H1 (cell line): ENCODE data around the gene MAPRE2.

Experiments
- EP300 ChIP-seq, 2 experiments: IDR thresholded peaks; 1 replicate in 1 of 2; 2 replicates in 1 of 2; pipeline ENCODE4 v1.6.1; 2011 to 2012; ENCODE audit warnings: low read depth in 2 of 2, low read length in 2 of 2, mild to moderate bottlenecking in 2 of 2, borderline replicate concordance in 1 of 2, inconsistent platforms in 1 of 2, moderate library complexity in 1 of 2
- RBBP5 ChIP-seq: IDR thresholded peaks from 2 replicates; pipeline ENCODE4 v1.7.1; 2012; ENCODE audit warnings: low read depth, mild to moderate bottlenecking, inconsistent platforms, low read length, moderate library complexity, borderline replicate concordance
- SIN3A ChIP-seq, 2 experiments: IDR thresholded peaks in 1 of 2; conservative IDR thresholded peaks in 1 of 2; 2 replicates each; pipeline ENCODE4 v1.6.1; 2011 to 2012; ENCODE audit warnings: low read length in 2 of 2, improper control_type of control experiment in 1 of 2, low read depth in 1 of 2, mild to moderate bottlenecking in 1 of 2
- ZNF274 ChIP-seq: IDR thresholded peaks from 2 replicates; pipeline ENCODE4 v1.7.0; 2012; ENCODE audit warnings: low read length, borderline replicate concordance; ENCODE audit errors: extremely low read depth
- TF ChIP-seq, protein P1 (sequence below), 3 experiments: IDR thresholded peaks; 1 replicate in 2 of 3; 2 replicates in 1 of 3; pipeline versions ENCODE4 v1.5.1 to v1.6.1; 2011; ENCODE audit warnings: low read length in 3 of 3, mild to moderate bottlenecking in 3 of 3, inconsistent platforms in 2 of 3, low read depth in 1 of 3, moderate library complexity in 1 of 3; ENCODE audit not compliant: insufficient read depth in 1 of 3; ENCODE audit errors: control extremely low read depth in 1 of 3
- TF ChIP-seq, protein P2 (sequence below): IDR thresholded peaks from 2 replicates; pipeline ENCODE4 v1.6.1; 2012; ENCODE audit warnings: inconsistent platforms
- TF ChIP-seq, protein P3 (sequence below): IDR thresholded peaks from 2 replicates; pipeline ENCODE4 v1.6.1; 2011; ENCODE audit warnings: low read length, improper control_type of control experiment

DNA sequence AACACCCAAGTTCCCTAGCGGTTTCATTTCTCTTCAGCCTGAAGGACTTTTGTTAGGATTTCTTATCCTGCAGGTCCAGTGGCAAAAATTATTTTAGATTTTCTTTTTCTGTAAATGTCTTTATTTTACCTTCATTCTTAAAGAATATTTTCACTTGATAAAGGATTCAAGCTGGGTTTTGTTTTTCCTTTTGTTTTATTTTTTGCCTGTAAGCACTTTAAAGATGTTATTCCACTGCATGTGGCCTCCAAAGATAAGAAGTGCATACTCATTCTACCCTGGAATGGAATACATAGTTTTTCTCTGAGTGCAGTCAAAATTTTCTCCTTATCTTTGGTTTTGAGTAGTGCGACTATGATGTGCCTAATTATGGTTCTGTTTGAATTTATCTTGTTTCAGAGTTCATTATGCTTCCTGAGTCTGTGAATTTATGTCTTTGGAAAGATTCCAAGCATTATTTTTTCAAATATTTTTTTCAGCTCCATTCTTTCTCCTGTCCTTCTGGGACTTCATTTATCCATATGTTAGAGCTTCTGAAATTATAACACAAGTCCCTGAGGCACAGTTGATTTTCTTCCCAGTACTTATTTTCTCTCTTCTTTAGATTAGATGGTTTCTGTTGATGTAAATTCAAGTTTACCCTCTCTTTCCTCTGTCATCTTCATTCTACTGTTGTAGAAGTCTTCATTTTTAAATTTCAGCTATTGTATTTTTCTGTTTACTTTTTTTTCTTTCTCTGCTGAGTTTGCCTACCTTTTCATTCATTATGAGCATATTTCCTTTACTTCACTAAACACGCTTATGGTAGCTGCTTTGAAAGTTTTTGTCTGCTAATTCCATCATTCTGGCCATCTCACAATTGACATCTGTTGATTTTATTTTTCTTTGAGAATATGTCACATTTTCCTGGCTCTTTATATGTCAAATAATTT is 69.6 kb downstream of the MAPRE2 start:
- TF ChIP-seq, protein P1, sequence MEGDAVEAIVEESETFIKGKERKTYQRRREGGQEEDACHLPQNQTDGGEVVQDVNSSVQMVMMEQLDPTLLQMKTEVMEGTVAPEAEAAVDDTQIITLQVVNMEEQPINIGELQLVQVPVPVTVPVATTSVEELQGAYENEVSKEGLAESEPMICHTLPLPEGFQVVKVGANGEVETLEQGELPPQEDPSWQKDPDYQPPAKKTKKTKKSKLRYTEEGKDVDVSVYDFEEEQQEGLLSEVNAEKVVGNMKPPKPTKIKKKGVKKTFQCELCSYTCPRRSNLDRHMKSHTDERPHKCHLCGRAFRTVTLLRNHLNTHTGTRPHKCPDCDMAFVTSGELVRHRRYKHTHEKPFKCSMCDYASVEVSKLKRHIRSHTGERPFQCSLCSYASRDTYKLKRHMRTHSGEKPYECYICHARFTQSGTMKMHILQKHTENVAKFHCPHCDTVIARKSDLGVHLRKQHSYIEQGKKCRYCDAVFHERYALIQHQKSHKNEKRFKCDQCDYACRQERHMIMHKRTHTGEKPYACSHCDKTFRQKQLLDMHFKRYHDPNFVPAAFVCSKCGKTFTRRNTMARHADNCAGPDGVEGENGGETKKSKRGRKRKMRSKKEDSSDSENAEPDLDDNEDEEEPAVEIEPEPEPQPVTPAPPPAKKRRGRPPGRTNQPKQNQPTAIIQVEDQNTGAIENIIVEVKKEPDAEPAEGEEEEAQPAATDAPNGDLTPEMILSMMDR (IDR thresholded peaks at IDR 0.05; ENCODE audit: control extremely low read depth in 1 of 3, insufficient read depth in 1 of 3, low read depth in 1 of 3, low read length in 3 of 3), result no peak
- TF ChIP-seq, protein P2, sequence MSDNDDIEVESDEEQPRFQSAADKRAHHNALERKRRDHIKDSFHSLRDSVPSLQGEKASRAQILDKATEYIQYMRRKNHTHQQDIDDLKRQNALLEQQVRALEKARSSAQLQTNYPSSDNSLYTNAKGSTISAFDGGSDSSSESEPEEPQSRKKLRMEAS, result no peak
- no peak for TF ChIP-seq RBBP5
- TF ChIP-seq, protein P3, sequence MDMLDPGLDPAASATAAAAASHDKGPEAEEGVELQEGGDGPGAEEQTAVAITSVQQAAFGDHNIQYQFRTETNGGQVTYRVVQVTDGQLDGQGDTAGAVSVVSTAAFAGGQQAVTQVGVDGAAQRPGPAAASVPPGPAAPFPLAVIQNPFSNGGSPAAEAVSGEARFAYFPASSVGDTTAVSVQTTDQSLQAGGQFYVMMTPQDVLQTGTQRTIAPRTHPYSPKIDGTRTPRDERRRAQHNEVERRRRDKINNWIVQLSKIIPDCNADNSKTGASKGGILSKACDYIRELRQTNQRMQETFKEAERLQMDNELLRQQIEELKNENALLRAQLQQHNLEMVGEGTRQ, result no peak
- no peak for TF ChIP-seq EP300 (IDR thresholded peaks at IDR 0.05; ENCODE audit: borderline replicate concordance in 1 of 2, low read depth in 2 of 2, low read length in 2 of 2)
- TF ChIP-seq ZNF274, result no peak
- no peak for TF ChIP-seq SIN3A (conservative IDR thresholded peaks at IDR 0.05 in 1 of 2, IDR thresholded peaks at IDR 0.05 in 1 of 2; ENCODE audit: low read depth in 1 of 2, low read length in 2 of 2)
